Smooth muscle cell (in vitro differentiated cells): ENCODE results near the gene PRKAB1. TPM values are rescaled to one million over a fixed set of nuclear protein-coding genes. Genes with fewer than 3 reads are reported as not detected.

ENCODE experiments used
- DNase-seq: peaks from one replicate; lab custom pipeline; 2025; ENCODE audit not compliant: unreplicated experiment; lab: John Stamatoyannopoulos, UW
- H2AFZ ChIP-seq: fragments of 200-600 bp; sonication (generic); 2 replicates; pipeline ENCODE4 v1.6.0; 2016; ENCODE audit warnings: antibody characterized with exemption, low read depth, mild to moderate bottlenecking
- H3F3A ChIP-seq: fragments of 200-600 bp; sonication (generic); 2 replicates; pipeline ENCODE4 v1.6.0; 2017; ENCODE audit warnings: antibody characterized with exemption, low read depth
- H3K27ac ChIP-seq: fragments of 200-600 bp; sonication (generic); 2 replicates; pipeline ENCODE4 v1.5.1; 2016; ENCODE audit warnings: low read depth, mild to moderate bottlenecking
- H3K27me3 ChIP-seq: fragments of 200-600 bp; sonication (generic); 2 replicates; pipeline ENCODE4 v1.6.1; 2016; ENCODE audit warnings: low read depth, mild to moderate bottlenecking
- H3K36me3 ChIP-seq: fragments of 200-600 bp; sonication (generic); 2 replicates; pipeline ENCODE4 v1.5.1; 2016; ENCODE audit warnings: low read depth
- H3K4me1 ChIP-seq: fragments of 200-600 bp; sonication (generic); 2 replicates; pipeline ENCODE4 v1.5.1; 2016; ENCODE audit warnings: low read depth
- H3K4me2 ChIP-seq: fragments of 200-600 bp; sonication (generic); 2 replicates; pipeline ENCODE4 v1.6.0; 2016; ENCODE audit warnings: mild to moderate bottlenecking
- H3K4me3 ChIP-seq: fragments of 200-600 bp; sonication (generic); 2 replicates; pipeline ENCODE4 v1.5.1; 2016; ENCODE audit warnings: mild to moderate bottlenecking
- H3K79me2 ChIP-seq: fragments of 200-600 bp; sonication (generic); 2 replicates; pipeline ENCODE4 v1.6.0; 2016; ENCODE audit warnings: low read depth, mild to moderate bottlenecking
- H3K9ac ChIP-seq: fragments of 200-600 bp; sonication (generic); 2 replicates; pipeline ENCODE4 v1.6.0; 2016; ENCODE audit warnings: low read depth
- H3K9me3 ChIP-seq: fragments of 200-600 bp; sonication (generic); replicated peaks from 2 replicates; pipeline ENCODE4 v1.5.1; 2016; ENCODE audit warnings: low read depth
- H4K20me1 ChIP-seq: fragments of 200-600 bp; sonication (generic); 2 replicates; pipeline ENCODE4 v1.6.0; 2016; ENCODE audit warnings: low read depth
- WGBS: methylation state at CpG from one replicate; pipeline ENCODE4 v1.1.7; 2016; ENCODE audit warnings: low lambda C conversion rate; 5-methylcytosine and 5-hydroxymethylcytosine counted together
- microRNA counts: library from miRNA; unstranded; fragments of <30 nt; microRNA quantifications from one replicate; lab custom pipeline; 2016
- microRNA-seq: library from miRNA; unstranded; fragments of <30 nt; microRNA quantifications from one replicate; pipeline ENCODE4, GENCODE V29; 2016; ENCODE audit warnings: borderline number of aligned reads
- polyA plus RNA-seq: library from polyadenylated mRNA; unstranded; fragments of >200 nt; fragmentation: Nextera tagmentation; extraction: Ambion mirVana; gene quantifications from 2 replicates; pipeline ENCODE4 v1.2.1, GENCODE V29; 2016
- small RNA-seq: library from RNA; depleted of rRNA; stranded (forward); fragments of <200 nt; gene quantifications from one replicate; pipeline ENCODE3, GENCODE V24; 2014
- total RNA-seq: library from RNA; depleted of rRNA; stranded (reverse); fragments of >200 nt; gene quantifications from 2 replicates; pipeline ENCODE4 v1.2.3, GENCODE V29; 2014
- TF ChIP-seq, protein P1 (sequence below): fragments of 200-600 bp; sonication (generic); IDR thresholded peaks from 2 replicates; pipeline ENCODE4 v1.5.1; 2017; ENCODE audit warnings: borderline replicate concordance, mild to moderate bottlenecking, antibody characterized with exemption; ENCODE audit not compliant: insufficient read depth, poor library complexity, severe bottlenecking

Gene PRKAB1
- total and polyA plus RNA-seq, 2 experiments from 2014 or later, result 24.7 to 26.0 TPM

DNA sequence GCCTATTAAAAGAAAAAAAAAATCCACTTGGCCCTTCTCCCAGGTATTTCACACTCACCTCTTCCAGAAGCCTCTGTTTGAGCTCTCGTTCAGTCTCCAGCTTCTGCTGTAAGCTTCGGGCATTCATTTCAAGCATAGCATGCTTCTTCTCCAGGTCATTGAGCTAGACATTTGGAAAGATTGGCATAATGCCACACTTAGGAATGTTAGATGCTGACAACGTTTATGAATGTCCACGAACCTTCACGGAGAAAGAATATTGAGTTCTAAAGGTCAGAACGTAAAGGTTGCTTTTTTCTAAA lies 60.5 kb downstream of the PRKAB1 start:
- Histone ChIP-seq H3K4me1 (no peaks in the 10 kb centered on the region), H4K20me1 (no peaks in the 10 kb centered on the region)

GRCh38 chr12:119729871-119730270 lies 61.9 kb downstream of the PRKAB1 start:
- no peak overlapping the region for H2AFZ ChIP-seq
- no peak overlapping the region for H3K4me2 ChIP-seq
- H3K9ac ChIP-seq, result no peak overlapping the region
- no peaks in the 10 kb centered on the region for H3K4me1 ChIP-seq
- no peaks in the 10 kb centered on the region for H3K27me3 ChIP-seq
- DNase-seq, result no peak
- no peaks in the 10 kb centered on the region for H3K36me3 ChIP-seq
- no peaks in the 10 kb centered on the region for H3F3A ChIP-seq
- 96% methylated on average over 8 of the region's 8 CpGs for WGBS
- no peak overlapping the region for H3K27ac ChIP-seq
- TF ChIP-seq, protein P1, sequence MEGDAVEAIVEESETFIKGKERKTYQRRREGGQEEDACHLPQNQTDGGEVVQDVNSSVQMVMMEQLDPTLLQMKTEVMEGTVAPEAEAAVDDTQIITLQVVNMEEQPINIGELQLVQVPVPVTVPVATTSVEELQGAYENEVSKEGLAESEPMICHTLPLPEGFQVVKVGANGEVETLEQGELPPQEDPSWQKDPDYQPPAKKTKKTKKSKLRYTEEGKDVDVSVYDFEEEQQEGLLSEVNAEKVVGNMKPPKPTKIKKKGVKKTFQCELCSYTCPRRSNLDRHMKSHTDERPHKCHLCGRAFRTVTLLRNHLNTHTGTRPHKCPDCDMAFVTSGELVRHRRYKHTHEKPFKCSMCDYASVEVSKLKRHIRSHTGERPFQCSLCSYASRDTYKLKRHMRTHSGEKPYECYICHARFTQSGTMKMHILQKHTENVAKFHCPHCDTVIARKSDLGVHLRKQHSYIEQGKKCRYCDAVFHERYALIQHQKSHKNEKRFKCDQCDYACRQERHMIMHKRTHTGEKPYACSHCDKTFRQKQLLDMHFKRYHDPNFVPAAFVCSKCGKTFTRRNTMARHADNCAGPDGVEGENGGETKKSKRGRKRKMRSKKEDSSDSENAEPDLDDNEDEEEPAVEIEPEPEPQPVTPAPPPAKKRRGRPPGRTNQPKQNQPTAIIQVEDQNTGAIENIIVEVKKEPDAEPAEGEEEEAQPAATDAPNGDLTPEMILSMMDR, result no peak
- no peaks in the 10 kb centered on the region for H3K79me2 ChIP-seq
- H3K4me3 ChIP-seq, result no peak overlapping the region
- H3K9me3 ChIP-seq, result no peaks in the 10 kb centered on the region
- H4K20me1 ChIP-seq, result no peaks in the 10 kb centered on the region

More for the DNA sequence above, 60.5 kb downstream of the PRKAB1 start:
- H3K9me3 ChIP-seq, result no peaks in the 10 kb centered on the region
- no peak overlapping the region for H3K27ac ChIP-seq
- TF ChIP-seq, protein P1, result no peak
- no peaks in the 10 kb centered on the region for H3K27me3 ChIP-seq
- no peak overlapping the region for H3K4me3 ChIP-seq
- no peaks in the 10 kb centered on the region for H3F3A ChIP-seq
- no peaks in the 10 kb centered on the region for H3K79me2 ChIP-seq
- H3K36me3 ChIP-seq, result no peaks in the 10 kb centered on the region
- H2AFZ ChIP-seq, result no peak overlapping the region
- WGBS, result 96% methylated on average over 6 of the region's 6 CpGs
- H3K9ac ChIP-seq, result no peak overlapping the region
- H3K4me2 ChIP-seq, result no peak overlapping the region
- no peak for DNase-seq

- WGBS, result 98% methylated on average over 13 of the region's 13 CpGs
- no peak overlapping the region for H3K4me2 ChIP-seq
- H3K79me2 ChIP-seq, result no peaks in the 10 kb centered on the region
- TF ChIP-seq, protein P1, result no peak
- H3K4me3 ChIP-seq, result no peak overlapping the region
- DNase-seq, result no peak
- no peaks in the 10 kb centered on the region for H3K4me1 ChIP-seq
- H3K27ac ChIP-seq, result no peak overlapping the region
- no peaks in the 10 kb centered on the region for H3K9me3 ChIP-seq
- H4K20me1 ChIP-seq, result no peaks in the 10 kb centered on the region
- H3K9ac ChIP-seq, result no peak overlapping the region
- no peaks in the 10 kb centered on the region for H3K36me3 ChIP-seq
- no peaks in the 10 kb centered on the region for H3F3A ChIP-seq
- no peaks in the 10 kb centered on the region for H3K27me3 ChIP-seq
- no peak overlapping the region for H2AFZ ChIP-seq
Measured at GRCh38 chr12:119730381-119730780, 62.4 kb downstream of the PRKAB1 start.

MicroRNAs within 50 kb of the gene (microRNA counts, 767-probe panel; counts per million panel counts)
- 183 counts per million for microRNA hsa-miR-1178 (lab: Ali Mortazavi, UCI)

Small RNA genes within 50 kb of the gene (microRNA-seq; reads per million reads assigned to microRNA genes)
- not detected for gene MIR1178

Small RNA genes within 50 kb of the gene (small RNA-seq; reads per million reads assigned to genes)
- gene RN7SKP197, result not detected

Other genes starting within 250 kb of the PRKAB1 start
- gene TMEM233, start 74.4 kb upstream of the PRKAB1 start, total RNA-seq, result not detected in 2 replicates
- gene TMEM233, start 74.4 kb upstream of the PRKAB1 start, polyA plus RNA-seq, result not detected in 2 replicates
- gene CIT, start 209.2 kb downstream of the PRKAB1 start, total RNA-seq, result 9.1 and 74.2 TPM in 2 replicates
- 2.0 and 3.2 TPM in 2 replicates for gene CIT, start 209.2 kb downstream of the PRKAB1 start, polyA plus RNA-seq